OCI-LY7 (cell line): ENCODE data around the gene FOXJ1. TPM values are rescaled to one million over a fixed set of nuclear protein-coding genes. Genes with fewer than 3 reads are reported as not detected.
A peak's percentile ranks its signal among the peaks of the same experiment; 100 is the strongest.

Experiments used
- BruUV-seq: library from RNA; stranded (reverse); fragments of 400-500 nt; replicated peaks from 2 replicates; lab custom pipeline; 2021; lab: Mats Ljungman, UMichigan
- CTCF ChIA-PET: fragments of 300-600 bp; sonication (Branson Sonifier 250); formaldehyde crosslinking; loops from one replicate; lab custom pipeline; 2022; ENCODE audit warnings: antibody characterized with exemption; ENCODE audit not compliant: unreplicated experiment; lab: Charles Lee
- POLR2A ChIA-PET: fragments of 300-600 bp; sonication (Branson Sonifier 250); formaldehyde crosslinking; loops from one replicate; lab custom pipeline; 2022; ENCODE audit warnings: antibody characterized with exemption; lab: Charles Lee
- DNase-seq: peaks from one replicate; pipeline ENCODE4 v3.0.0-alpha.2; 2015; ENCODE audit warnings: low spot score
- H2AFZ ChIP-seq: fragments of 200-600 bp; sonication (generic), shearing (Covaris generic); 2 replicates; pipeline ENCODE4 v1.6.1; 2014; ENCODE audit warnings: mild to moderate bottlenecking, antibody characterized with exemption, low read length, moderate library complexity
- H3K27ac ChIP-seq: fragments of 200-600 bp; sonication (generic); 2 replicates; pipeline ENCODE4 v1.5.1; 2014; ENCODE audit warnings: mixed run types, low read depth, mild to moderate bottlenecking, moderate library complexity, low read length, inconsistent platforms; ENCODE audit not compliant: poor library complexity, severe bottlenecking
- H3K36me3 ChIP-seq: fragments of 200-600 bp; sonication (generic); 2 replicates; pipeline ENCODE4 v1.6.1; 2014; ENCODE audit warnings: mild to moderate bottlenecking, antibody characterized with exemption, low read length, moderate library complexity, mixed read lengths; ENCODE audit not compliant: insufficient read depth
- H3K4me1 ChIP-seq: fragments of 200-600 bp; sonication (generic); 2 replicates; pipeline ENCODE4 v1.5.1; 2014; ENCODE audit warnings: mild to moderate bottlenecking, low read length; ENCODE audit not compliant: insufficient read depth, poor library complexity, severe bottlenecking
- H3K4me2 ChIP-seq: fragments of 200-600 bp; sonication (generic); 2 replicates; pipeline ENCODE4 v1.6.1; 2014; ENCODE audit warnings: mild to moderate bottlenecking, low read length
- H3K4me3 ChIP-seq: fragments of 200-600 bp; sonication (generic); 2 replicates; pipeline ENCODE4 v1.5.1; 2014; ENCODE audit warnings: mild to moderate bottlenecking, low read depth, low read length; ENCODE audit not compliant: poor library complexity, severe bottlenecking
- H3K79me2 ChIP-seq: fragments of 200-600 bp; sonication (generic); 2 replicates; pipeline ENCODE4 v1.6.1; 2016; ENCODE audit warnings: low read depth, mild to moderate bottlenecking, low read length, moderate library complexity, mixed read lengths; ENCODE audit not compliant: insufficient read depth
- H3K9me2 ChIP-seq: fragments of 200-600 bp; sonication (generic); 2 replicates; pipeline ENCODE4 v1.6.1; 2016; ENCODE audit warnings: mild to moderate bottlenecking, low read length, mixed read lengths; ENCODE audit not compliant: insufficient read depth
- H3K9me3 ChIP-seq: fragments of 200-600 bp; sonication (generic); 2 replicates; pipeline ENCODE4 v1.6.1; 2014; ENCODE audit warnings: mild to moderate bottlenecking, mixed run types, low read length, mixed read lengths
- H4K20me1 ChIP-seq: fragments of 200-600 bp; sonication (generic); 2 replicates; pipeline ENCODE4 v1.6.1; 2014; ENCODE audit warnings: mild to moderate bottlenecking, antibody characterized with exemption, low read length, moderate library complexity, mixed read lengths; ENCODE audit not compliant: insufficient read depth
- EZH2phosphoT487 ChIP-seq: fragments of 200-600 bp; sonication (generic); IDR thresholded peaks from 2 replicates; pipeline ENCODE4 v1.6.1; 2018; ENCODE audit warnings: low read depth, borderline replicate concordance, mild to moderate bottlenecking, mixed run types, antibody characterized with exemption, low read length, moderate library complexity, mixed read lengths
- intact Hi-C: fragments of 100-400 bp; cut with micrococcal nuclease; formaldehyde crosslinking; loops from one replicate; pipeline ENCODE4 v1.10.0; 2022; ENCODE audit not compliant: unreplicated experiment
- total RNA-seq, 2 experiments: library from RNA; depleted of rRNA in 1 of 2; stranded (reverse); fragments of >200 nt in 1 of 2; shearing (Covaris generic) in 1 of 2; gene quantifications; 2 replicates each; pipeline ENCODE4 v1.2.3, GENCODE V29; 2014 to 2022
- TF ChIP-seq, protein P1 (sequence below): fragments of 200-600 bp; sonication (generic); conservative IDR thresholded peaks from 2 replicates; pipeline ENCODE4 v1.5.1; 2014; ENCODE audit warnings: mild to moderate bottlenecking, antibody characterized with exemption, low read length, moderate library complexity, mixed read lengths

FOXJ1 gene
- total RNA-seq, 2 experiments from 2014 or later: not detected

DNA sequence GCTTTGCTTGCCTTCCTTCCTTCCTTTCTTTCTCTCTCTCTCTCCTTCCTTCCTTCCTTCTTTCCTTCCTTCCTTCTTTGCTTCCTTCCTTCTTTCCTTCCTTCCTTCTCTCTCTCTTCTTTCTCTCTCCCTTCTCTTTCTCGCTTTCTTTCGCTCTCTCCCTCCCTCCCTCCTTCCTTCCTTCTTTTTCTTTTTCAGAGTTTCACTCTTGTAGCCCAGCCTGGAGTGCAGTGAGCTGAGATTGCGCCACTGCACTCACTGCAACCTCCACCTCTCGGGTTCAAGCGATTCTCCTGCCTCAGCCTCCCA lies 17.9 kb downstream of the FOXJ1 start:
- Histone ChIP-seq H3K36me3 (no peaks in the 10 kb centered on the region), H3K4me2 (no peak overlapping the region), H3K79me2 (no peaks in the 10 kb centered on the region), H4K20me1 (no peaks in the 10 kb centered on the region), H3K9me2 (no peaks in the 10 kb centered on the region), H3K4me1 (peaks cover 22% of the 10 kb centered on the region), H3K4me3 (no peak overlapping the region), H2AFZ (no peak overlapping the region), H3K9me3 (no peaks in the 10 kb centered on the region), H3K27ac (no peak overlapping the region)
- no TSS peak for BruUV-seq
- no peak for DNase-seq
- TF ChIP-seq EZH2phosphoT487: no peak
- TF ChIP-seq, protein P1, sequence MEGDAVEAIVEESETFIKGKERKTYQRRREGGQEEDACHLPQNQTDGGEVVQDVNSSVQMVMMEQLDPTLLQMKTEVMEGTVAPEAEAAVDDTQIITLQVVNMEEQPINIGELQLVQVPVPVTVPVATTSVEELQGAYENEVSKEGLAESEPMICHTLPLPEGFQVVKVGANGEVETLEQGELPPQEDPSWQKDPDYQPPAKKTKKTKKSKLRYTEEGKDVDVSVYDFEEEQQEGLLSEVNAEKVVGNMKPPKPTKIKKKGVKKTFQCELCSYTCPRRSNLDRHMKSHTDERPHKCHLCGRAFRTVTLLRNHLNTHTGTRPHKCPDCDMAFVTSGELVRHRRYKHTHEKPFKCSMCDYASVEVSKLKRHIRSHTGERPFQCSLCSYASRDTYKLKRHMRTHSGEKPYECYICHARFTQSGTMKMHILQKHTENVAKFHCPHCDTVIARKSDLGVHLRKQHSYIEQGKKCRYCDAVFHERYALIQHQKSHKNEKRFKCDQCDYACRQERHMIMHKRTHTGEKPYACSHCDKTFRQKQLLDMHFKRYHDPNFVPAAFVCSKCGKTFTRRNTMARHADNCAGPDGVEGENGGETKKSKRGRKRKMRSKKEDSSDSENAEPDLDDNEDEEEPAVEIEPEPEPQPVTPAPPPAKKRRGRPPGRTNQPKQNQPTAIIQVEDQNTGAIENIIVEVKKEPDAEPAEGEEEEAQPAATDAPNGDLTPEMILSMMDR: no peak
- POLR2A ChIA-PET: interaction anchor here (2.3 kb wide), 1 partner anchor 57 kb away, joined by 8 read pairs; no protein-coding TSS in a partner anchor
- CTCF ChIA-PET: interaction anchor here (0.6 to 1.6 kb wide), 4 partner anchors 58 to 173 kb away, joined by 3 to 11 read pairs (median 6); no protein-coding TSS in a partner anchor
- intact Hi-C loops: no loop called here

DNA sequence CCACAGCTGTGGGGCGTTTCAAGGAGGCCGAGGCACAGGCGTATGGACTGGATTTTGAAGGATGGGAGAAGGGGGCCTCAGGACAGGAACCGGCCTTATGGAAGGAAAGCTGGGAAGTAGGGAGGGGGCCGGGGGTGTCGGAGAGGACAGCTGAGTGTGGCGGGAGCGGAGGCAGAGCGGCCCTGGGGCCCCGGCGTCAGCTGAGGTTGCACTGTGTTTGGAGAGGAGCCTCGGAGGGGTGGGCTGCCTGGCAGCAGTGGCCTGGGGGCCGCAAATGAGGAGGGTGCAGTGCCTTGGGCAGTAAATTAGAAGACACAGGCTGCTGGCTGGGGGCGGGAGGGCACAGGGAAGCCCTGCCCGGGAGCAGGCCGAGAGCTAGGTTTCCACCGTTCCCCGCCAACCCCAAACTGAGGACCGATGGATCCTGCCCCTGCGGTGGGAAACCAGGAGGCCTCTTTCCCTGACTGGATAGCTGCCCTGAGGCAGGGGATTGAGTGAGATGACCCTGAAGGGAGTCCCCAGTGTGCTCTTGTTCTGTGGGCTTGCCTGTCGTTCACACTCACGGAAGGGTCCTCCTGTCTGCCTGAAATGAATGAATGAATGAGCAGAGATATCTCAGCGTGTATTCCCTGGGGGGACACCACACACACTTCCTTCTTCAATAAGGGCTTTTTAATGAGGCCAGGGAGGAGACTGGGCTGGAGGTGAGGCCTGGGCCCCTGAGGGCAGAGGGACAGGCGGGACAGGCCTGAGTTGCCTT lies 18.4 kb downstream of the FOXJ1 start:
- TF ChIP-seq, protein P1: no peak
- CTCF ChIA-PET: interaction anchor here (0.6 to 1.5 kb wide), 5 partner anchors 21 to 173 kb away, joined by 3 to 8 read pairs (median 6); no protein-coding TSS in a partner anchor
- no peak overlapping the region for H3K27ac ChIP-seq
- no peaks in the 10 kb centered on the region for H3K36me3 ChIP-seq
- no peaks in the 10 kb centered on the region for H3K9me2 ChIP-seq
- H3K9me3 ChIP-seq: no peaks in the 10 kb centered on the region
- no peaks in the 10 kb centered on the region for H4K20me1 ChIP-seq
- DNase-seq: no peak
- H2AFZ ChIP-seq: no peak overlapping the region
- POLR2A ChIA-PET: interaction anchor here (0.6 to 2.3 kb wide), 2 partner anchors 58 to 132 kb away, joined by 3 to 8 read pairs; no protein-coding TSS in a partner anchor
- intact Hi-C loops: no loop called here
- no peak overlapping the region for H3K4me3 ChIP-seq
- peaks cover 22% of the 10 kb centered on the region for H3K4me1 ChIP-seq
- H3K4me2 ChIP-seq: no peak overlapping the region
- no TSS peak for BruUV-seq
- H3K79me2 ChIP-seq: no peaks in the 10 kb centered on the region

DNA sequence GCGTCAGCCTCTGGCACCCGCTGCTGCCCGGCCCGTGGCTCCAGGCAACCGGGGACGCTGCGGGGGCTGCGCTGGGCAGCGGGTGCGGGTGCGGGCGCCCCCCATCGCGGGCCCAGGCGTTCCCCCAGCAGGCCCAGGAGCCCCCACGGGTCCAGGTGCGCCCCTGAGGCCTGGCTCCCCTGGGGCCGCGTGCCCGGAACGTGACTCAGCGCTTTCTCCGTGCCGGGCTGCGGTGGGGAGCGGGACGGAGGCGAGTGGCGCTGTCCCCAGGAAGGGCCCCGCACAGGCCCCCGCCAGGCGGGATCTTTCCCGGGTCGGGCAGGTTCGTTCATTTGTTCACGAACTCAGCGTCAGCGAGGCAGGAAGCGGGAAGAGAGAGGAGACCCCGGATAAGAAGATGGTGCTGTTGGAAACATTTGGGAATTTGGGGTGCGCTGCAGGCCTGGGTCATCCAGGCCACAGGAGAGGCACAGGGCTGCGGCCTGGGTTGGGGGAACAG lies 19.1 kb downstream of the FOXJ1 start:
- Histone ChIP-seq H3K4me2 (peak overlapping the region; percentile 54), H3K36me3 (no peaks in the 10 kb centered on the region), H2AFZ (peak overlapping the region; percentile 88), H3K4me1 (peaks cover 22% of the 10 kb centered on the region), H3K79me2 (no peaks in the 10 kb centered on the region), H3K4me3 (peak overlapping the region; percentile 17), H3K27ac (no peak overlapping the region), H3K9me3 (no peaks in the 10 kb centered on the region), H4K20me1 (no peaks in the 10 kb centered on the region), H3K9me2 (no peaks in the 10 kb centered on the region)
- no peak for TF ChIP-seq EZH2phosphoT487
- TF ChIP-seq, protein P1: no peak
- no TSS peak for BruUV-seq
- CTCF ChIA-PET: interaction anchor here (0.6 to 1.5 kb wide), 4 partner anchors 21 to 158 kb away, joined by 4 to 8 read pairs (median 6); no protein-coding TSS in a partner anchor
- DNase-seq: no peak
- POLR2A ChIA-PET: interaction anchor here (0.6 to 2.3 kb wide), 2 partner anchors 58 to 132 kb away, joined by 3 to 8 read pairs; no protein-coding TSS in a partner anchor
- intact Hi-C loops: loop anchor here (1.0 kb wide), 3 partner anchors 60 to 177 kb away; no protein-coding TSS in a partner anchor
